ENCODE results near the gene SPO11. TPM values are rescaled to one million over a fixed set of nuclear protein-coding genes. Genes with fewer than 3 reads are reported as not detected.

Gene SPO11
- total RNA-seq, result not detected in 2 replicates

GRCh38 chr20:57329608-57330221, at the start of gene SPO11:
Gene SPO11, plus strand, starts transcription at chr20:57329803. Its CDS starts 65 bp downstream, at chr20:57329868.
- no peak for DNase-seq (ENCODE audit: extremely low read depth, low read depth, low spot score)

DNA sequence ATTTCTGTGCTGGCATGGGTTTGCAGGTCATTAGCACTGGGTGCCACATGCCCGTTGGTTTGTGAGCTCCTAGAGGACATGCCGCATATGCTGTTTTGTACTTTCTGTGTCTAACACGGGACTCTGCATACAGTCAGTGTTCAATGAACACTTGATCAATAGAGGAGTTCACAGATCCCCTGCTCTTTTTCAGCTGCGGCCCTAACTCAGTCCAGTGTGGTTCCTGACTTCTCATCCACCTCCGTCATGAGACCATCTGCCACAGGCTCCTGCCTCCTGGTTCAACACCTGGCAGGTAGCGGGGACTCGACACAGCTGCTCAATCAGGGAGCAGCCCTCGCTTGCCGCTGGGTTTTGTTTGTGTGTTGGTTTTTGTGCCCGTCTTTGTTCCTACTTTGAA, 49.4 kb upstream of the SPO11 start:
- no peak for DNase-seq (ENCODE audit: extremely low read depth, low read depth, low spot score)

DNA sequence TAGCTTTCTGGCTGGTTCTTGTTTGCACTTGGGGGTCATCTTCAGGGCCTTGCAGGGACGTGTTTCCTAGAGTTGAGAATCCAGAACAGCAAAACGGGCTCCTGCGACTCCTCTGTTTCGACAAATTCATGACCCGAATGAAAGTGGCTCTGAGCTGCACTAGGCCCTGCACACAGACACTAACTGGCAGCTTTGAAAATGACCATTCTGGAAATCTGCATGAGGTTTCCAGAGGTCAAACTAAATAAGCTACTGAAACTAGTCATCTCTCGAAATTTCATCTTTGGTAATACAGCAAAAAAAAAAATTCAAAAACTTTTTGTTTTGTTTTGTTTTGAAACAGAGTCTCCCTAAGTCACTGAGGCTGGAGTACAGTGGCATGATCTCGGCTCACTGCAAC, 47.7 kb upstream of the SPO11 start:
- DNase-seq (ENCODE audit: extremely low read depth, low read depth, low spot score), result no peak

- DNase-seq (ENCODE audit: extremely low read depth, low read depth, low spot score), result no peak
These were observed 46.8 kb upstream of the SPO11 start for GRCh38 chr20:57282670-57283361.

- DNase-seq (ENCODE audit: extremely low read depth, low read depth, low spot score), result no peak
These were observed 45.7 kb upstream of the SPO11 start for GRCh38 chr20:57283860-57284259.

DNA sequence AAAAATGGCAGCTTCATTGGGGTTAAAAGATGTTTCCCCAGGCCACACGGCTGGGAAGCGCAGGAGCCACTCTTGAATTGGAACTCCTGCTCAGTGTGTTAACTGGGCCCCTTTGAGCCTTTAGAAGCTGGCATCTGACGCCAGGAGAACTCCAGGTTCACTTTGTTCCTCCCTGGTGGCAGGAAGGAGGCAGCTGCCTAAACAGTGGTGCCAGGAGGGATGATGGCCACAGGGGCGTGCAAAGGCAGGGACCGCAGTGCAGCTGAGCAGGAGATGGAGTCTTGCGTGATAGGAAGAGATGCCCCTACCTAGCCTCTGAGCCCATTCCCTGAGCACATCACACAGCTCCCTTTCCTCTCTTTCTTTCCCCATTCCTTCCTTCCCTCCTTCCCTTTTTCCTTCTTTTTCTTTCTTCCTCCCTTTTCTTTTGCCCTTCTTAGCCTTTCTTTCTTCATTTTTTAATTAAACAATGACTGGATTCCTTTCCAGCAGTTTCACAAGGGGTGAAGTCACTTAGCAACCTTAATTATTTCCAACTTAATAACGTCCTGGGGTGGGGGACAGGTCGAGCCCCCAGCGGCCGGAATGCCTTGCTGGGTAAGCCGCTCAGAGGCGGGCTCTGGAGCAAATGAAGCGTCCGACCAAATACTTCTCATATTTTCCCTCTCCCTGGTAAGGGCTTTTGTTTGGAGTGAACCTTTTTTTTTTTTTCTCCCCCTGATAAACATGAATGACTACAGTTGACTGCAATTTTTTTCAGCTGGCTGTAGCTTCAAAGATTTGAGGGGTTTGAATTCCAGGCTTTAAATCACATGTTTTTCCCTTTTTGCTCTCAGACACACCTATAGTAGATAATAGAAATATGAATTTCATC, 42.4 kb upstream of the SPO11 start:
- no peak for DNase-seq (ENCODE audit: extremely low read depth, low read depth, low spot score)

- no peak for DNase-seq (ENCODE audit: extremely low read depth, low read depth, low spot score)
These were observed 41.7 kb upstream of the SPO11 start for GRCh38 chr20:57287901-57288300.

GRCh38 chr20:57288651-57289277, 40.8 kb upstream of the SPO11 start:
- no peak for DNase-seq (ENCODE audit: extremely low read depth, low read depth, low spot score)

DNA sequence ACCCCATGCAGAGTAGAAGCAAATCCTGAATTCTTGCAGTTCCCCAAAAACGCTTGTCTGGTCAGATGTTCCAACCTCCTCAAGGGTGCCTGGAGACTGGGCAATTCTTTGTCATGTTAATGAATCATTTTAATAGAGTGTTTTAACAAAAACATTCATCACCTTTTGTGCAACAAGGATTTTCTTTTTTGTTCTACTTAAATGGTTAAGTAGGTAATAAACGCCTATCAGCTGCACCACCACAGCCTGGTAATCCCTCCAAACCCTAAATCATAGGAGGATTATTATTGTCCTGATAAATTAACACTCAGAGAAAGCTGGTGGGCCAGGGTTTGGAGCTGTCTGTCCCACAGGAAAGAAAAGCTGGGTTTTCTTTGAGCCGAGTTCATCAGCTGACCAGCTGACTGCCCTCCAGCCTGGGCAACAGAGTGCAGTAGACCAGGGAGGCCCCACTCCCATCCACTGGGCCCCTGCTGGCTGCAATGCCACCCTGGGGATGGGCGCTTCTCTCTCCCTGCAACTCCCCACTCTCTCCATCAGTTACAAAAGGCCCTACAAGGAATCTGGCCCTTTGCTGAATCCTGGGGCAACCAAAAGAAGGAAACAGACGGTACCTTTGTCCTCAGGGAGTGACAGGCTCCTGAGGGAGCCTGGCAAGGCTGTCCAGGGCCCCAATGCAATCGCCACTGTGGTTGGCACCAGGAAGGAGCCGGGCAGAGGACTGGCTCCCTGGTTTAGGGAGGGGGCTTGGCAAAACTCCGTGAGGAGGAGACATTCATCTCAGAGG, 40.0 kb upstream of the SPO11 start:
- DNase-seq (ENCODE audit: extremely low read depth, low read depth, low spot score), result no peak

DNA sequence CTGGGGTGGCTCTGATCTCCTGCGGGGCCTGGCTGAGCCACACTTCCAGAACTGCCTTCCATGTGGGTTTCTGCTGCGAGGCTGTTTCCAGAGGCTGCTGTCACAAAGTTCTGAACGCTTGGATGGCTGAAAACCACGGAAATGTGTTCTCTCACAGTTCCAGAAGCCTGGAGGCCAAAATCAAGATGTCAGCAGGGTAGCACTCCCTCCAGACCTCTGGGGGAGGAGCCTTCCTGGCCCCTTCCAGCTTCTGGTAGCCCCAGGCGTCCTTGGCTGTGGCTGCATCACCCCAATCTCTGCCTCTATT, 39.5 kb upstream of the SPO11 start:
- DNase-seq (ENCODE audit: extremely low read depth, low read depth, low spot score), result no peak

GRCh38 chr20:57291003-57291402, 38.6 kb upstream of the SPO11 start:
- DNase-seq (ENCODE audit: extremely low read depth, low read depth, low spot score), result no peak

DNA sequence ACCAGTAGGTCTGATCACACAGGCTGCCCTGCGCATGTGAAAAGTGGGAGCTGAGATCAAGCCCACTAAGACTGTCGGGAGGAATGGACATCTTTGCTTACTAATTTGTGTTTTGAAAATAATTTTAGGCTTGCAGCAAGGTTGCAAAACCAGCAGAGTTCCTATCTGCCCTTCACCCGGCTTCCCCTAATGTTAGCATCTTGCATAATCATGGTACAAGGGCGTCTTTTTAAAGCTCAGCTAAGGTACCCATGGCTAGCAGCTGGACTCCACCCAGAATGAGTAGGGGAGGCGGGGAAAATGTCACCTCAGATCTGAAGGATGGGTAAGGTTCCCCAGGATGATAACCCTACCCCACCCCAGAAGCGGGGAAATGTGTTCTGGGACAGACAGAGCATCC, 37.9 kb upstream of the SPO11 start:
- no peak for DNase-seq (ENCODE audit: extremely low read depth, low read depth, low spot score)

- DNase-seq (ENCODE audit: extremely low read depth, low read depth, low spot score), result no peak
These were observed 37.0 kb upstream of the SPO11 start for GRCh38 chr20:57292611-57293010.

DNA sequence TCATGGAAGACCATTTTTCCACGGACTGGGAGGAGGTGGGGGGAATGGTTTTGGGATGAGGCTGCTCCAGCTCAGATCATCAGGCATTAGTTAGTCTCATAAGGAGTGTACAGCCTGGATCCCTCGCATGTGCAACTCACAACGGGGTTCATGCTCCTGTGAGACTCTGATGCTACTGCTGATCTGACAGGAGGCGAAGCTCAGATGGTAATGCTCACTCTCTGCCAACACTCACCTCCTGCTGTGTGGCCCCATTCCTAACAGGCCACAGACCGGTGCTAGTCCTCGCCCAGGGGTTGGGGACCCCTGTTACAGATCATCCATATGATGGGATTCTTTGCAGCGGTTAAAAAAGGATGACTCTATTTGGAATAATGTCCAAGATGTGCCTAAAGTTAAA, 35.6 kb upstream of the SPO11 start:
- no peak for DNase-seq (ENCODE audit: extremely low read depth, low read depth, low spot score)

DNA sequence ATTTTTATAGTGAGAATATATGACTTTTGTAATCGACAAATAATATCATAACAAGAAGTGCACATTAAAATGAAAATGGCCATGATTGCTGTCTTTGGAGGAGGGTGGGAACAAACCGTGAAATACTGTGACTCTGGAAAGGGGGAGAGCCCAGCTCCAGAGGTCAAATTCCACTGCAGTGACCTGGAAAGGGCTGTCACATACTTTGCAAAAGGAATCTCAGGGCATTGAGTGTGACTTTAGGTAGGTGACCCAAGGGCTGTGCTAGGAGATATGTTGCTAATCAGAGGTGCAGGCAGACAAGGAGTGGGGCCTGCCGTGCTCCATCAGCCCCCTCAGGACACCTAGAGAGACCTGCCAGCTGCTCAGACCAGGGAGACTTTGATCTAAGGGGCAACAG, 35.1 kb upstream of the SPO11 start:
- no peak for DNase-seq (ENCODE audit: extremely low read depth, low read depth, low spot score)

- no peak for DNase-seq (ENCODE audit: extremely low read depth, low read depth, low spot score)
These were observed 31.1 kb upstream of the SPO11 start for GRCh38 chr20:57298457-57298856.

- no peak for DNase-seq (ENCODE audit: extremely low read depth, low read depth, low spot score)
These were observed 28.6 kb upstream of the SPO11 start for GRCh38 chr20:57301026-57301425.

DNA sequence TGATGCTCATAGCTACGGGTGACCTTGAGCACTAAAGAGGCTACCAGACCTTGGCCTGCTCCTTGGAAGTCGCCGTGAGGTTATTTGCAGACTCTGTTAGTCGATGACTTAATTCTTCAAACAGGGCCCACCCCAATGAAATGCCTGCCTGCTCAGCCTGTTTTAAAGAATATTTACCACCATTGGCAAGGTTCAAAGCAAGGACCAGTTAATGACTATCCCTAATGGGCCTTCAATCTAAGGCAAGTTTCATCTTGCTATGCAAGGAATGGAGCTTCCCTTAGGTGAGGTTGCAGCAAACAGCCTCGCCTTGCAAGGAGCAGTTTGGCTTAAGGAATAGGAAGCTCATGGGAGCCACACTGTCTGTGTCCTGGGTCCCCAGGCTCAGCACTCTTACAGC, 22.9 kb upstream of the SPO11 start:
- no peak for DNase-seq (ENCODE audit: extremely low read depth, low read depth, low spot score)

- DNase-seq (ENCODE audit: extremely low read depth, low read depth, low spot score), result no peak
These were observed 20.9 kb upstream of the SPO11 start for GRCh38 chr20:57308451-57309271.
